ENCODE data around the gene CHERP.
"Not testable (repeated sequence)": the region's sequence is repeated elsewhere in the genome, so short reads cannot be mapped to it uniquely, and the experiment has no call there.

CHERP gene

GRCh38 chr19:16476401-16476800, 65.8 kb downstream of the CHERP start:
- no peak for DNase-seq (ENCODE audit: low read depth)

DNA sequence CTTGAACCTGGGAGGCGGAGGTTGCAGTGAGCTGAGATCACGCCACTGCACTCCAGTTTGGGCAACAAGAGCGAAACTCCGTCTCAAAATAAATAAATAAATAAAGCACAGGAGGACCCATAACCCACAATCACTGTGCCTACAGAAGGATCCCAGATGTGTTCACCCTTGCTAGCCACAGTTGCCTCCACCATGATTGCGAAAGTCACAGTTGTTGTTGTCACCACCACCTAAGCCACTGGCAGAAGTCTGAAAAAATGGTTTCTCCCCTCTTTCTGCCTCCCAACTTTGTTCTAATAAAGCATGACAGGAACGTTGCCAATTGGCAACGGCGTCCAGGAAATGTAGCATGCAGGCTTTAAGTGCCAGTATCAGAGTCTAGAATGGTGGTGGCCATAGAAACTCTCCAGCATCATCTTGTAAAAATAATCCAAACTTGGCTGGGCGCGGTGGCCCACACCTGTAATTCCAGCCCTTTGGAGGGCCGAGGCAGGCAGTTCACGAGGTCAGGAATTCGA, 68.3 kb downstream of the CHERP start:
- DNase-seq (ENCODE audit: low read depth): no peak

DNA sequence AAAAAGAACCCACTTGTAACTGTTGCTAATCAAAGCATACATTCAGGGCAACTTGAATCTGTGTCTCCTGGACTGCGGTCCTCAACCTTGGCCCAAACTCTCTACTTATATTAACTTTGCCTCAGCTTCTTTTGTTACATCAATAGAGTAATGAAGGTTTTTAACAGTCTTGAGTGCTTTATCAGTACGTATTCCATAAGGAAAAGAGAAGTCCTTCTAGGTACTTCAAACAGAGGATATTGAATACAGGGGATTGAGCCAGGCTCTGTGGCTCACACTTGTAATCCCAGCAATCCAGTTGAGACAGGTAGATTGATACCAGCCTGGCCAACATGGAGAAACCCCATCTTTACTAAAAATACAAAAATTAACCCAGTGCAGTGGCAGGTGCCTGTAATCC, 69.2 kb downstream of the CHERP start:
- no peak for DNase-seq (ENCODE audit: low read depth)

- DNase-seq (ENCODE audit: low read depth): not testable (repeated sequence)
Observed at GRCh38 chr19:16472559-16472899, 69.7 kb downstream of the CHERP start.

GRCh38 chr19:16470911-16471811, 71.1 kb downstream of the CHERP start:
- no peak for DNase-seq (ENCODE audit: low read depth)

DNA sequence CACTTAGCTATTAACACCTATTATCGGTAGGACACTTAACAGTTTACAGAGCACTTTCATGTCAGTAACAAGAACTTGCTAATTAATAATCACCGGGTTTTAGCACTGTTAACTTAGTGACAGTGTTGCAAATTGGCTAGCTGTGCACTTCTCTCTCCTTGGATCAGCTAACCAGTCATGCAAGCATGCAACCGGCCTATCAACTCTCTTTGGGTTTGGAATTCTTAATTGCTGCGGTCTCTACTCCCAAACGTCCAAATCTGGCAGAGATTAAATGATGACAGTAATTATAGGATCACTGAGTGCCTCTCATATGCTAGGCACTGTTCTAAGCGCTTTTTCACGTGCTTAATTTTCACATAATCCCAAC, 71.7 kb downstream of the CHERP start:
- no peak for DNase-seq (ENCODE audit: low read depth)

Measured in HS-5 (cell line).